NB4 (cell line): Measurements from ENCODE around the gene SEMA3G.

Source experiments
- CTCF ChIP-seq: IDR thresholded peaks from one replicate; pipeline ENCODE4 v1.5.1; 2012; ENCODE audit warnings: low read depth, low read length
- MAX ChIP-seq: IDR thresholded peaks from 2 replicates; pipeline ENCODE4 v1.6.1; 2011; ENCODE audit warnings: low read depth, low read length
- POLR2A ChIP-seq: IDR thresholded peaks from 2 replicates; pipeline ENCODE4 v1.6.1; 2011; ENCODE audit warnings: mild to moderate bottlenecking; ENCODE audit not compliant: insufficient read length; ENCODE audit errors: extremely low read depth

DNA sequence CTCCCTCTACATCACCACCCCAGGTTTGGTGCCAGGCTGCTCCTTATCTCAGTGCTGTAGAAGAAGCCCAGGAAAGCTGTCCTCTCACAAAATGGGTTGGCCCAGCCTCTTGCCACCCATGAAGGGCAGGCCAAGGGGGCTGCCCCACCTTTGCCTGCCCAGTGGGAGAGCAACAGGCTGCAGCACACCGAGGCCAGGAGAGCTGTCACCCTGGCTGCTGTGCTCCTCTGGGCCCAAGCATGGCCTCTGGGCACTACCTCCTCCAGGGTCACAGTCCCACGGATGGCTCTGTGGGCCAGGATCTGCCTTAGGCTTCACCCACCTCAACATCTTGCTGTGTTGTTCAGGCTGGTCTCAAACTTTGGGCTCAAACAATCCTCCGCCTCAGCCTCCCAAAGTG lies 43.8 kb upstream of the SEMA3G start:
- no peak for TF ChIP-seq CTCF
- TF ChIP-seq MAX = no peak
- TF ChIP-seq POLR2A = no peak
